Central memory CD8-positive, alpha-beta T cell (primary cell): ENCODE measurements around the gene KCNMB1.
"Not testable (repeated sequence)": the region's sequence is repeated elsewhere in the genome, so short reads cannot be mapped to it uniquely, and the experiment has no call there.

Experiments used
- ATAC-seq: fragments of 150-1000 bp; cut with Tn5 transposase; replicated peaks from 2 replicates; pipeline ENCODE4 v1.10.0; 2022; ENCODE audit warnings: mild to moderate bottlenecking, moderate FRiP score, moderate number of reproducible peaks; ENCODE audit not compliant: poor library complexity, severe bottlenecking; ENCODE audit errors: extremely low read depth
- DNase-seq, 2 donors: peaks; one replicate each; pipeline ENCODE4 v3.0.0; 2021; ENCODE audit warnings: low spot score in 2 of 2
- H3K27ac Mint-ChIP-seq: one replicate; pipeline ENCODE4 v1.8.0; 2022; ENCODE audit warnings: low read depth, mild to moderate bottlenecking, moderate library complexity, mixed read lengths
- H3K27me3 Mint-ChIP-seq: one replicate; pipeline ENCODE4 v1.8.0; 2022; ENCODE audit warnings: mixed read lengths
- H3K36me3 Mint-ChIP-seq: one replicate; pipeline ENCODE4 v1.8.0; 2022; ENCODE audit warnings: mild to moderate bottlenecking, moderate library complexity, mixed read lengths; ENCODE audit not compliant: insufficient read depth
- H3K4me1 Mint-ChIP-seq: one replicate; pipeline ENCODE4 v1.8.0; 2022; ENCODE audit warnings: mixed read lengths
- H3K4me3 Mint-ChIP-seq: one replicate; pipeline ENCODE4 v1.8.0; 2022; ENCODE audit warnings: mild to moderate bottlenecking, moderate library complexity, mixed read lengths
- H3K9me3 Mint-ChIP-seq: one replicate; pipeline ENCODE4 v1.8.0; 2022; ENCODE audit warnings: mixed read lengths

The KCNMB1 gene

GRCh38 chr5:170386743-170387395 is 2.3 kb downstream of the KCNMB1 start:
- H3K4me3 Mint-ChIP-seq: no peak overlapping the region
- H3K27me3 Mint-ChIP-seq: peaks cover 53% of the 10 kb centered on the region
- DNase-seq (no peak), ATAC-seq (no peak)
- no peaks in the 10 kb centered on the region for H3K4me1 Mint-ChIP-seq
- H3K9me3 Mint-ChIP-seq: no peaks in the 10 kb centered on the region
- no peak overlapping the region for H3K27ac Mint-ChIP-seq
- no peaks in the 10 kb centered on the region for H3K36me3 Mint-ChIP-seq

GRCh38 chr5:170383227-170383626 is 5.9 kb downstream of the KCNMB1 start:
- ATAC-seq (no peak), DNase-seq (no peak)
- Mint-ChIP-seq H3K27me3 (peaks cover 49% of the 10 kb centered on the region), H3K4me3 (no peak overlapping the region), H3K27ac (no peak overlapping the region), H3K36me3 (no peaks in the 10 kb centered on the region), H3K4me1 (no peaks in the 10 kb centered on the region), H3K9me3 (no peaks in the 10 kb centered on the region)

DNA sequence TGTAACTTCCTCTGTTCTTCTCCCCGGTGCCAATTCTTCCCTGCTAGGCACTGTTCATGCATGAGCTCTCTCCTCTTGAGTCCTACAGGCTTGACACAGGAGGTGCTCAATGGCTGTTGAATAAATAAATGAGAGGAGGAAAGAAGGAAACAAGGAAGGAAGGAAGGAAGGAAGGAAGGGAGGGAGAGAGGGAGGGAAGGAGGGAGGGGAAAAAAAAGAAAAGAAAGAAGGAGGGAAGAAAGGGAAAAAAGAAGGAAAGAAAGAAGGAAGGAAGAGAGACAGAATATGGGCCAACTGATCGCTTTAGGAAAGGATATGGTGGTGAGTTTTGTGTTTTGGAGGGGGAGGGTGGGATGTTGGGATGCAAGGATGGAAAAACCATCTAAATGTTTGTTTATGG is 6.4 kb downstream of the KCNMB1 start:
- ATAC-seq (no peak), DNase-seq (no peak)
- no peak overlapping the region for H3K4me3 Mint-ChIP-seq
- H3K27ac Mint-ChIP-seq: no peak overlapping the region
- H3K9me3 Mint-ChIP-seq: no peaks in the 10 kb centered on the region
- H3K4me1 Mint-ChIP-seq: no peaks in the 10 kb centered on the region
- no peaks in the 10 kb centered on the region for H3K36me3 Mint-ChIP-seq
- H3K27me3 Mint-ChIP-seq: peaks cover 49% of the 10 kb centered on the region

- Mint-ChIP-seq H3K4me3 (no peak overlapping the region), H3K4me1 (no peaks in the 10 kb centered on the region), H3K27ac (no peak overlapping the region), H3K36me3 (no peaks in the 10 kb centered on the region), H3K9me3 (no peaks in the 10 kb centered on the region), H3K27me3 (peaks cover 37% of the 10 kb centered on the region)
- DNase-seq (no peak), ATAC-seq (no peak)
Measured at GRCh38 chr5:170380361-170380951, 8.7 kb downstream of the KCNMB1 start.

GRCh38 chr5:170378740-170379139 is 10.4 kb downstream of the KCNMB1 start:
- no peak overlapping the region for H3K4me3 Mint-ChIP-seq
- H3K27me3 Mint-ChIP-seq: peaks cover 27% of the 10 kb centered on the region
- DNase-seq: no peak
- no peak for ATAC-seq
- no peaks in the 10 kb centered on the region for H3K36me3 Mint-ChIP-seq
- H3K9me3 Mint-ChIP-seq: no peaks in the 10 kb centered on the region
- H3K27ac Mint-ChIP-seq: no peak overlapping the region
- no peaks in the 10 kb centered on the region for H3K4me1 Mint-ChIP-seq

- DNase-seq (no peak), ATAC-seq (no peak)
- H3K27me3 Mint-ChIP-seq: peaks cover 27% of the 10 kb centered on the region
- H3K4me1 Mint-ChIP-seq: no peaks in the 10 kb centered on the region
- H3K36me3 Mint-ChIP-seq: no peaks in the 10 kb centered on the region
- H3K4me3 Mint-ChIP-seq: no peak overlapping the region
- H3K27ac Mint-ChIP-seq: no peak overlapping the region
- no peaks in the 10 kb centered on the region for H3K9me3 Mint-ChIP-seq
Measured at GRCh38 chr5:170377027-170377426, 12.1 kb downstream of the KCNMB1 start.

GRCh38 chr5:170376526-170376925 is 12.6 kb downstream of the KCNMB1 start:
- not testable (repeated sequence) for H3K9me3 Mint-ChIP-seq, H3K4me3 Mint-ChIP-seq, H3K4me1 Mint-ChIP-seq, DNase-seq, ATAC-seq, H3K36me3 Mint-ChIP-seq, H3K27ac Mint-ChIP-seq
- H3K27me3 Mint-ChIP-seq: peaks cover 27% of the 10 kb centered on the region

- no peak overlapping the region for H3K27ac Mint-ChIP-seq
- DNase-seq: no peak
- H3K4me3 Mint-ChIP-seq: no peak overlapping the region
- H3K27me3 Mint-ChIP-seq: peaks cover 27% of the 10 kb centered on the region
- H3K4me1 Mint-ChIP-seq: no peaks in the 10 kb centered on the region
- ATAC-seq: no peak
- no peaks in the 10 kb centered on the region for H3K36me3 Mint-ChIP-seq
- no peaks in the 10 kb centered on the region for H3K9me3 Mint-ChIP-seq
Measured at GRCh38 chr5:170375283-170375682, 13.9 kb downstream of the KCNMB1 start.

- Mint-ChIP-seq H3K9me3 (no peaks in the 10 kb centered on the region), H3K27me3 (peaks cover 13% of the 10 kb centered on the region), H3K27ac (no peak overlapping the region), H3K36me3 (no peaks in the 10 kb centered on the region), H3K4me1 (no peaks in the 10 kb centered on the region), H3K4me3 (no peak overlapping the region)
- DNase-seq: no peak
- ATAC-seq: no peak
Measured at GRCh38 chr5:170372971-170373370, 16.2 kb downstream of the KCNMB1 start.

DNA sequence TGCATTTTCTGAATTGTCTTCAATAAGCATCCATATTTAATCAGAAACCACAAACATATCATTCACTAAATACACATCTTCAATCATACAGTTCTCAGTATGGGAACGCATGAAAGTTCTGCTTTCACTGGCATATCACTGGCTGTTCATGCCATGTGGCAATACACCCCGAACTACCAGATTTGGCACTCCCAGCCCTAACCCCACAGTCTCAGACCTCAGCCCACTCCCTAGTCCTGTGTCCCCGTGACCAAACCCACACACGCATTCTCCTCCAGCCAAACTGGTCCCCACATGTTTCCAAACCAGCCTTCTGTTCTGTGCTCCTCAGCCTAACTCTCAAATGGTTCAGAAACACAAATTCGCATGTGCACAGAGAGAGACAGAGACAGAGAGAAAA is 20.6 kb downstream of the KCNMB1 start:
- DNase-seq (no peak), ATAC-seq (no peak)
- H3K4me1 Mint-ChIP-seq: no peaks in the 10 kb centered on the region
- H3K36me3 Mint-ChIP-seq: no peaks in the 10 kb centered on the region
- no peak overlapping the region for H3K4me3 Mint-ChIP-seq
- H3K27me3 Mint-ChIP-seq: no peaks in the 10 kb centered on the region
- H3K9me3 Mint-ChIP-seq: no peaks in the 10 kb centered on the region
- no peak overlapping the region for H3K27ac Mint-ChIP-seq

- Mint-ChIP-seq H3K9me3 (no peaks in the 10 kb centered on the region), H3K4me1 (no peaks in the 10 kb centered on the region), H3K27ac (no peak overlapping the region), H3K36me3 (no peaks in the 10 kb centered on the region), H3K27me3 (no peaks in the 10 kb centered on the region), H3K4me3 (no peak overlapping the region)
- ATAC-seq (no peak), DNase-seq (no peak)
Measured at GRCh38 chr5:170366276-170366675, 22.9 kb downstream of the KCNMB1 start.

DNA sequence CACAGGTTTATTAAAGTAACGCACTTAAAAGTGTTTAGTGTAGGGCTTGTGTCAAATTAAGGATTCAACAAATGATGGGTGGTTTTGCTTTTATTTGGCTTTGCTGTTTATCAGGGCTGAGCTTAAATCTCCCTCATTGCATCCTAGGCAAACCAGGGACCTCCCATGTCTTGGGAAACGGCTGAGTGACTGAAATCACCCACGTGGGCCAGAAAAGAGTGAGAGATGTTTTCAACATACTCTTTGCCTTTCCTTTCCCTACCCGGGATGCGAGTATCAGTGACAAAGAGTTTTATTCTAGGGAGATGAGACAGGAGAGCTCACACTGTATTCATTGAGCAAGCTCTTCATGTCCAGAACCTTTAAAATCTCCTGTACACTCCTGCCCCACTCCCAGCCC is 23.3 kb downstream of the KCNMB1 start:
- Mint-ChIP-seq H3K4me3 (no peak overlapping the region), H3K36me3 (no peaks in the 10 kb centered on the region), H3K27ac (no peak overlapping the region), H3K4me1 (no peaks in the 10 kb centered on the region), H3K9me3 (no peaks in the 10 kb centered on the region), H3K27me3 (no peaks in the 10 kb centered on the region)
- DNase-seq (no peak), ATAC-seq (no peak)

- Mint-ChIP-seq H3K27ac (no peak overlapping the region), H3K4me3 (no peak overlapping the region), H3K27me3 (no peaks in the 10 kb centered on the region), H3K4me1 (no peaks in the 10 kb centered on the region), H3K36me3 (no peaks in the 10 kb centered on the region), H3K9me3 (no peaks in the 10 kb centered on the region)
- ATAC-seq (no peak), DNase-seq (no peak)
Measured at GRCh38 chr5:170365011-170365410, 24.2 kb downstream of the KCNMB1 start.
